GM23248 (cell line): ENCODE measurements around the gene CLPX. TPM values are rescaled to one million over a fixed set of nuclear protein-coding genes. Genes with fewer than 3 reads are reported as not detected.
"Not testable (repeated sequence)": the region's sequence is repeated elsewhere in the genome, so short reads cannot be mapped to it uniquely, and the experiment has no call there.

Experiments used
- DNase-seq: peaks from one replicate; pipeline ENCODE4 v3.0.0-alpha.2; 2015
- H2AFZ ChIP-seq: fragments of 200-600 bp; sonication (generic); 2 replicates; pipeline ENCODE4 v1.6.1; 2016; ENCODE audit warnings: antibody characterized with exemption
- H3F3A ChIP-seq: fragments of 200-600 bp; sonication (generic); 2 replicates; pipeline ENCODE4 v1.6.1; 2016; ENCODE audit warnings: mild to moderate bottlenecking, antibody characterized with exemption, mixed run types; ENCODE audit not compliant: insufficient read depth
- H3K27ac ChIP-seq: fragments of 200-600 bp; sonication (generic); 2 replicates; pipeline ENCODE4 v1.5.1; 2016; ENCODE audit warnings: mild to moderate bottlenecking
- H3K27me3 ChIP-seq: fragments of 200-600 bp; sonication (generic); replicated peaks from 2 replicates; pipeline ENCODE4 v1.6.1; 2016; ENCODE audit warnings: mild to moderate bottlenecking; ENCODE audit not compliant: insufficient read depth
- H3K36me3 ChIP-seq: fragments of 200-600 bp; sonication (generic); 2 replicates; pipeline ENCODE4 v1.6.1; 2016; ENCODE audit warnings: low read depth, mild to moderate bottlenecking
- H3K4me1 ChIP-seq: fragments of 200-600 bp; sonication (generic); 2 replicates; pipeline ENCODE4 v1.6.1; 2016; ENCODE audit warnings: mild to moderate bottlenecking; ENCODE audit not compliant: insufficient read depth
- H3K4me2 ChIP-seq: fragments of 200-600 bp; sonication (generic); one replicate; pipeline ENCODE4 v1.6.1; 2016; ENCODE audit warnings: mild to moderate bottlenecking; ENCODE audit not compliant: unreplicated experiment
- H3K4me3 ChIP-seq: fragments of 200-600 bp; sonication (generic); 2 replicates; pipeline ENCODE4 v1.5.1; 2016; ENCODE audit warnings: mild to moderate bottlenecking
- H3K79me2 ChIP-seq: fragments of 200-600 bp; sonication (generic); 2 replicates; pipeline ENCODE4 v1.6.1; 2016; ENCODE audit warnings: mild to moderate bottlenecking; ENCODE audit not compliant: insufficient read depth
- H3K9ac ChIP-seq: fragments of 200-600 bp; sonication (generic); 2 replicates; pipeline ENCODE4 v1.6.1; 2016; ENCODE audit warnings: mild to moderate bottlenecking
- H3K9me2 ChIP-seq: fragments of 200-600 bp; sonication (generic); 2 replicates; pipeline ENCODE4 v1.6.1; 2016; ENCODE audit warnings: mixed run types, mild to moderate bottlenecking, moderate library complexity; ENCODE audit not compliant: insufficient read depth
- H3K9me3 ChIP-seq: fragments of 200-600 bp; sonication (generic); one replicate; pipeline ENCODE4 v1.6.1; 2017; ENCODE audit warnings: low read depth
- H4K20me1 ChIP-seq: fragments of 200-600 bp; sonication (generic); 2 replicates; pipeline ENCODE4 v1.6.0; 2016; ENCODE audit not compliant: insufficient read depth
- EZH2 ChIP-seq: fragments of 200-600 bp; sonication (generic); IDR thresholded peaks from 2 replicates; pipeline ENCODE4 v1.6.1; 2018; ENCODE audit warnings: antibody characterized with exemption, mild to moderate bottlenecking; ENCODE audit not compliant: insufficient read depth, poor library complexity, severe bottlenecking
- EZH2phosphoT487 ChIP-seq: fragments of 200-600 bp; sonication (generic); IDR thresholded peaks from 2 replicates; pipeline ENCODE4 v1.6.1; 2018; ENCODE audit warnings: antibody characterized with exemption, moderate library complexity, mild to moderate bottlenecking, low read depth; ENCODE audit not compliant: insufficient read depth
- WGBS, 2 experiments: methylation state at CpG; one replicate each; pipeline ENCODE4 v1.1.6; 2015 to 2017; ENCODE audit warnings: low lambda C conversion rate in 2 of 2, low coverage in 1 of 2; ENCODE audit errors: missing lambda C conversion rate in 2 of 2; 5-methylcytosine and 5-hydroxymethylcytosine counted together
- in situ Hi-C: fragments of 300-500 bp; cut with MboI; formaldehyde crosslinking; loops from 2 replicates; pipeline ENCODE4 v1.15.0; 2020
- polyA plus RNA-seq: library from polyadenylated mRNA; unstranded; fragments of >200 nt; fragmentation: Nextera tagmentation; extraction: Ambion mirVana; gene quantifications from 2 replicates; pipeline ENCODE4 v1.2.1, GENCODE V29; 2016
- total RNA-seq: library from RNA; depleted of rRNA; stranded (reverse); fragments of >200 nt; shearing (Covaris generic); gene quantifications from 2 replicates; pipeline ENCODE4 v1.2.3, GENCODE V29; 2014

The CLPX gene
- total and polyA plus RNA-seq, 2 experiments from 2014 or later: 22.8 to 33.1 TPM

DNA sequence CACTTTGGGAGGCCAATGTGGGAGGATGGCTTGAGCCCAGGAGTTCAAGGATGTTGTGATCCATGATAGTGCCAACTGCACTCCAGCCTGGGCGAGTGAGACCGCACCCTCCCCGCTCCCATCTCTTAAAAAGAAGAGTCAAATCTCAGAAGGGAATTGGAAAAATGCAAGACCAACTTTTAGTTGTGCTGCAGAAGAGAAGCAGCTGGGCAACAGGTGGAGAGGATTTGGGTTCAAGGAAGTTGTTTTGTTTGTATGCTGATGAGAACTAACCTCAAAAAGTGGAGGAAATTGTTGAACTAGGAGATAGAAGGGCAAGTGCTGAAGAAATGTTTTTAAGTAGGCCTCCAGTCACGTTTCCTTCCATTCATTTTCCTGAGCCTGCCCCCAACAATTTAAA is 38.7 kb downstream of the CLPX start:
- Histone ChIP-seq H3K4me2 (no peak overlapping the region), H3K4me1 (no peaks in the 10 kb centered on the region), H3K4me3 (no peak overlapping the region), H3K9ac (no peak overlapping the region), H3K27ac (no peak overlapping the region), H4K20me1 (no peaks in the 10 kb centered on the region), H3K9me2 (no peaks in the 10 kb centered on the region), H3K27me3 (no peaks in the 10 kb centered on the region), H3F3A (peaks cover 10% of the 10 kb centered on the region; the same call in 1 of the 2 replicates), H3K9me3 (no peaks in the 10 kb centered on the region), H2AFZ (no peak overlapping the region), H3K36me3 (peaks cover 37% of the 10 kb centered on the region; the same call in 1 of the 2 replicates), H3K79me2 (no peaks in the 10 kb centered on the region)
- 88 to 92% methylated on average over 4 of the region's 4 CpGs for whole genome bisulfite sequencing, 2 experiments
- DNase-seq: no peak
- TF ChIP-seq EZH2phosphoT487: no peak
- TF ChIP-seq EZH2: no peak
- in situ Hi-C loops: no loop called here

DNA sequence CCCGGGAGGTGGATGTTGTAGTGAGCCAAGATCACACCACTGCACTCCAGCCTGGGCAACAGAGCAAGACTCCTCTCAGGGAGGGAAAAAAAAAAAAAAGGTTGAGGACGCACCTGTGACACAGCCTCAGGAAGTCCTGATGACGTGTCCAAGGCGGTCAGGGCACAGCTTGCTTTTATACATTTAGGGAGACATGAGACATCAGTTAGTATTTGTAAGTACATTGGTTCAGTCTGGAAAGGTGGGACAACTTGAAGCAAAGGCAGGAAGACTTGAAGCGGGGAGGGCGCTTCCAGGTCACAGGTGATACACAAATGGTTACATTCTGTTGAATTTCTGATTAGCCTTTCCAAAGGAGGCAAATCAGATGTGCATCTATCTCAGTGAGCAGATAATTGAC is 46.5 kb downstream of the CLPX start:
- H3F3A ChIP-seq, in situ Hi-C loops, DNase-seq, H3K4me1 ChIP-seq, H4K20me1 ChIP-seq, H3K27me3 ChIP-seq, H3K27ac ChIP-seq, H3K4me3 ChIP-seq, H2AFZ ChIP-seq, H3K9me2 ChIP-seq, H3K4me2 ChIP-seq, H3K36me3 ChIP-seq, H3K79me2 ChIP-seq, H3K9me3 ChIP-seq, H3K9ac ChIP-seq: not testable (repeated sequence)
- 76 to 84% methylated on average over 6 of the region's 6 CpGs for WGBS, 2 experiments

DNA sequence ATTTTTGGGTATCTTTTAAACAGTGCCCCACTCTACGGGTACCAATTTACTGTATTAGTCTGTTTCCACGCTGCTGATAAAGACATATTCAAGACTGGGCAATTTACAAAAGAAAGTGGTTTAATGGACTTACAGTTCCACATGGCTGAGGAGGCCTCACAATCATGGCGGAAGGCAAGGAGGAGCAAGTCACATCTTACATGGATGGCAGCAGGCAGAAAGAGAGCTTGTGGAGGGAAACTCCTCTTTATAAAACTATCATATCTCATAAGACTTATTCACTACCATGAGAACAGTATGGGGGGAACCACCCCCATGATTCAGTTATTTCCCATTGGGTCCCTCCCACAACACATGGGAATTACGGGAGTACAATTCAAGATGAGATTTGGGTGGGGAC is 47.2 kb downstream of the CLPX start:
- H4K20me1 ChIP-seq, in situ Hi-C loops, H3K9me2 ChIP-seq, H3K4me1 ChIP-seq, H2AFZ ChIP-seq, H3F3A ChIP-seq, H3K9me3 ChIP-seq, H3K4me3 ChIP-seq, H3K36me3 ChIP-seq, H3K79me2 ChIP-seq, H3K4me2 ChIP-seq, H3K27ac ChIP-seq, H3K27me3 ChIP-seq, DNase-seq, H3K9ac ChIP-seq: not testable (repeated sequence)
- WGBS, 2 experiments: 77 to 79% methylated on average over 4 of the region's 4 CpGs

GRCh38 chr15:65137089-65137488 is 48.1 kb downstream of the CLPX start:
- H3K9me3 ChIP-seq, H3K4me2 ChIP-seq, H3K4me1 ChIP-seq, in situ Hi-C loops, H4K20me1 ChIP-seq, H3K4me3 ChIP-seq, DNase-seq, H3F3A ChIP-seq, H2AFZ ChIP-seq, H3K79me2 ChIP-seq, H3K27ac ChIP-seq, H3K9me2 ChIP-seq, H3K27me3 ChIP-seq, H3K36me3 ChIP-seq, H3K9ac ChIP-seq: not testable (repeated sequence)
- 80 to 83% methylated on average over 7 of the region's 7 CpGs for WGBS, 2 experiments

GRCh38 chr15:65134538-65134937 is 50.6 kb downstream of the CLPX start:
- H3K4me1 ChIP-seq: peaks cover 8% of the 10 kb centered on the region
- H3K27me3 ChIP-seq: no peaks in the 10 kb centered on the region
- no peak overlapping the region for H3K27ac ChIP-seq
- H3K4me2 ChIP-seq: no peak overlapping the region
- no peaks in the 10 kb centered on the region for H3K9me3 ChIP-seq
- peak overlapping the region; percentile 89 for H3K4me3 ChIP-seq
- H3K9me2 ChIP-seq: no peaks in the 10 kb centered on the region
- H3K9ac ChIP-seq: peak overlapping the region; percentile 91; the same call in 1 of the 2 replicates
- no peaks in the 10 kb centered on the region for H4K20me1 ChIP-seq
- TF ChIP-seq EZH2 (no peak), EZH2phosphoT487 (no peak)
- WGBS, 2 experiments: 83 to 95% methylated on average over 5 to 8 of the region's 8 CpGs
- no peaks in the 10 kb centered on the region for H3F3A ChIP-seq
- no peak overlapping the region for H2AFZ ChIP-seq
- in situ Hi-C loops: no loop called here
- no peak for DNase-seq
- H3K36me3 ChIP-seq: peaks cover 2% of the 10 kb centered on the region; the same call in 1 of the 2 replicates
- peaks cover 34% of the 10 kb centered on the region for H3K79me2 ChIP-seq
